Brain microvascular endothelial cell (primary cell): ENCODE measurements around the gene MVK.
A peak's percentile ranks its signal among the peaks of the same experiment; 100 is the strongest.

Experiments used
- DNase-seq: peaks from one replicate; pipeline ENCODE4 v3.0.0-alpha.2; 2020
- H3K27ac ChIP-seq: fragments of 250-450 bp; sonication (Bioruptor Pico); 2 replicates; pipeline ENCODE4 v1.5.1; 2020; ENCODE audit warnings: mild to moderate bottlenecking, moderate library complexity
- H3K27me3 ChIP-seq: fragments of 250-450 bp; sonication (Bioruptor Pico); replicated peaks from 2 replicates; pipeline ENCODE4 v1.5.1; 2020; ENCODE audit warnings: mild to moderate bottlenecking
- H3K36me3 ChIP-seq: fragments of 250-450 bp; sonication (Bioruptor Pico); replicated peaks from 2 replicates; pipeline ENCODE4 v1.5.1; 2020; ENCODE audit warnings: mild to moderate bottlenecking
- H3K4me3 ChIP-seq: 2 replicates; pipeline ENCODE4 v1.5.1; 2011; ENCODE audit warnings: low read depth, mild to moderate bottlenecking, control low read depth, low read length, moderate library complexity
- in situ Hi-C: cut with HindIII; loops from 2 replicates; pipeline ENCODE4 v1.10.0; 2017; ENCODE audit warnings: low sequenced_read_pairs, low pct_ligation_motif_present
- TF ChIP-seq, protein P1 (sequence below): IDR thresholded peaks from 2 replicates; pipeline ENCODE4 v1.5.1; 2011; ENCODE audit warnings: low read depth, mild to moderate bottlenecking, moderate library complexity, low read length, control low read depth, inconsistent platforms; ENCODE audit errors: missing control alignments

The MVK gene

GRCh38 chr12:109537136-109537535 is 36.5 kb upstream of the MVK start:
- TF ChIP-seq, protein P1, sequence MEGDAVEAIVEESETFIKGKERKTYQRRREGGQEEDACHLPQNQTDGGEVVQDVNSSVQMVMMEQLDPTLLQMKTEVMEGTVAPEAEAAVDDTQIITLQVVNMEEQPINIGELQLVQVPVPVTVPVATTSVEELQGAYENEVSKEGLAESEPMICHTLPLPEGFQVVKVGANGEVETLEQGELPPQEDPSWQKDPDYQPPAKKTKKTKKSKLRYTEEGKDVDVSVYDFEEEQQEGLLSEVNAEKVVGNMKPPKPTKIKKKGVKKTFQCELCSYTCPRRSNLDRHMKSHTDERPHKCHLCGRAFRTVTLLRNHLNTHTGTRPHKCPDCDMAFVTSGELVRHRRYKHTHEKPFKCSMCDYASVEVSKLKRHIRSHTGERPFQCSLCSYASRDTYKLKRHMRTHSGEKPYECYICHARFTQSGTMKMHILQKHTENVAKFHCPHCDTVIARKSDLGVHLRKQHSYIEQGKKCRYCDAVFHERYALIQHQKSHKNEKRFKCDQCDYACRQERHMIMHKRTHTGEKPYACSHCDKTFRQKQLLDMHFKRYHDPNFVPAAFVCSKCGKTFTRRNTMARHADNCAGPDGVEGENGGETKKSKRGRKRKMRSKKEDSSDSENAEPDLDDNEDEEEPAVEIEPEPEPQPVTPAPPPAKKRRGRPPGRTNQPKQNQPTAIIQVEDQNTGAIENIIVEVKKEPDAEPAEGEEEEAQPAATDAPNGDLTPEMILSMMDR: no peak
- no peak overlapping the region for H3K4me3 ChIP-seq
- H3K27ac ChIP-seq: no peak overlapping the region
- no peak for DNase-seq
- H3K27me3 ChIP-seq: no peaks in the 10 kb centered on the region
- in situ Hi-C loops: no loop called here
- no peaks in the 10 kb centered on the region for H3K36me3 ChIP-seq

- no peak for DNase-seq
- Histone ChIP-seq H3K27me3 (no peaks in the 10 kb centered on the region), H3K4me3 (no peak overlapping the region), H3K27ac (no peak overlapping the region), H3K36me3 (no peaks in the 10 kb centered on the region)
- TF ChIP-seq, protein P1: no peak
- in situ Hi-C loops: no loop called here
Observed at GRCh38 chr12:109538191-109538863, 35.3 kb upstream of the MVK start.

GRCh38 chr12:109539508-109539907 is 34.1 kb upstream of the MVK start:
- in situ Hi-C loops: no loop called here
- TF ChIP-seq, protein P1: no peak
- no peak overlapping the region for H3K4me3 ChIP-seq
- H3K36me3 ChIP-seq: no peaks in the 10 kb centered on the region
- no peak overlapping the region for H3K27ac ChIP-seq
- DNase-seq: peak; percentile 40
- no peaks in the 10 kb centered on the region for H3K27me3 ChIP-seq

GRCh38 chr12:109540526-109541412 is 32.8 kb upstream of the MVK start:
- DNase-seq: no peak
- in situ Hi-C loops: no loop called here
- Histone ChIP-seq H3K27ac (no peak overlapping the region), H3K36me3 (no peaks in the 10 kb centered on the region), H3K27me3 (no peaks in the 10 kb centered on the region), H3K4me3 (no peak overlapping the region)
- TF ChIP-seq, protein P1: no peak

GRCh38 chr12:109541413-109541726 is 32.2 kb upstream of the MVK start:
- no peak overlapping the region for H3K4me3 ChIP-seq
- H3K27ac ChIP-seq: no peak overlapping the region
- no peaks in the 10 kb centered on the region for H3K27me3 ChIP-seq
- no peak for DNase-seq
- TF ChIP-seq, protein P1: no peak
- in situ Hi-C loops: no loop called here
- no peaks in the 10 kb centered on the region for H3K36me3 ChIP-seq
